ENCODE measurements around the gene LCN9. TPM values are rescaled to one million over a fixed set of nuclear protein-coding genes. Genes with fewer than 3 reads are reported as not detected.

Gene LCN9
- total RNA-seq, result not detected

GRCh38 chr9:135662758-135663450, at the start of gene LCN9:
TSS of gene LCN9 (plus strand) at chr9:135663309. CDS start at chr9:135663322, 13 bp downstream.
- no peak within 1 kb of the TSS for H3K4me3 ChIP-seq
- intact Hi-C loops (cut with DNase I; ENCODE audit: low total_unique reads), result loop anchor here (5.0 kb wide), 1 partner anchor 964 kb away; no protein-coding TSS in a partner anchor
- no peak for DNase-seq
- no peaks in the 10 kb centered on the region for H3K36me3 ChIP-seq
- no peaks in the 10 kb centered on the region for H3K4me1 ChIP-seq
- in situ Hi-C loops (cut with MboI; ENCODE audit: low pct_ligation_motif_present in 1 of 4, low pct_unique_long_range_greater_than_20kb in 1 of 4, low sequenced_read_pairs in 3 of 4), result no loop called here
- TF ChIP-seq CTCF (IDR thresholded peaks at IDR 0.05) (no peak), POLR2A (IDR thresholded peaks at IDR 0.05) (no peak), POLR2AphosphoS5 (IDR thresholded peaks at IDR 0.05) (no peak), EP300 (IDR thresholded peaks at IDR 0.05; ENCODE audit: low read depth) (no peak)
- H3K27ac ChIP-seq, result no peak within 1 kb of the TSS
- H3K9me3 ChIP-seq, result no peaks in the 10 kb centered on the region
- WGBS, 2 donors (ENCODE audit: low coverage in 1 of 2), result 63 to 64% methylated on average over 7 to 25 of the region's 25 CpGs
- peaks cover 5% of the 10 kb centered on the region for H3K27me3 ChIP-seq

- DNase-seq, result no peak
- TF ChIP-seq CTCF (IDR thresholded peaks at IDR 0.05), result no peak
- TF ChIP-seq POLR2A (IDR thresholded peaks at IDR 0.05), result no peak
- no peak for TF ChIP-seq POLR2AphosphoS5 (IDR thresholded peaks at IDR 0.05)
- TF ChIP-seq EP300 (IDR thresholded peaks at IDR 0.05; ENCODE audit: low read depth), result no peak
- intact Hi-C loops (cut with DNase I; ENCODE audit: low total_unique reads) (no loop called here), in situ Hi-C loops (cut with MboI; ENCODE audit: low pct_ligation_motif_present in 1 of 4, low pct_unique_long_range_greater_than_20kb in 1 of 4, low sequenced_read_pairs in 3 of 4) (no loop called here)
- Histone ChIP-seq H3K4me3 (no peak overlapping the region), H3K36me3 (no peaks in the 10 kb centered on the region), H3K27ac (no peak overlapping the region), H3K27me3 (peaks cover 11% of the 10 kb centered on the region), H3K9me3 (no peaks in the 10 kb centered on the region), H3K4me1 (no peaks in the 10 kb centered on the region)
- 69% methylated on average over 30 of the region's 34 CpGs; no CpG with 5 or more reads in 1 of the 2 donors for WGBS, 2 donors (ENCODE audit: low coverage in 1 of 2)
Observed at GRCh38 chr9:135613946-135614805, 48.9 kb upstream of the LCN9 start.

- DNase-seq, result no peak
- Histone ChIP-seq H3K27ac (no peak overlapping the region), H3K4me3 (no peak overlapping the region), H3K4me1 (no peaks in the 10 kb centered on the region), H3K36me3 (no peaks in the 10 kb centered on the region), H3K9me3 (no peaks in the 10 kb centered on the region), H3K27me3 (peaks cover 15% of the 10 kb centered on the region)
- in situ Hi-C loops (cut with MboI; ENCODE audit: low pct_ligation_motif_present in 1 of 4, low pct_unique_long_range_greater_than_20kb in 1 of 4, low sequenced_read_pairs in 3 of 4), result no loop called here
- 79% methylated on average over 27 of the region's 29 CpGs; no CpG with 5 or more reads in 1 of the 2 donors for WGBS, 2 donors (ENCODE audit: low coverage in 1 of 2)
- intact Hi-C loops (cut with DNase I; ENCODE audit: low total_unique reads), result no loop called here
- no peak for TF ChIP-seq POLR2A (IDR thresholded peaks at IDR 0.05)
- TF ChIP-seq EP300 (IDR thresholded peaks at IDR 0.05; ENCODE audit: low read depth), result no peak
- TF ChIP-seq POLR2AphosphoS5 (IDR thresholded peaks at IDR 0.05), result no peak
- TF ChIP-seq CTCF (IDR thresholded peaks at IDR 0.05), result no peak
Observed at GRCh38 chr9:135614821-135615665, 48.1 kb upstream of the LCN9 start.

All from transverse colon (tissue), 4 donors.